Karpas-422 (cell line): Measurements from ENCODE around the gene CDC16. TPM values are rescaled to one million over a fixed set of nuclear protein-coding genes. Genes with fewer than 3 reads are reported as not detected.

Source experiments
- DNase-seq: peaks from one replicate; pipeline ENCODE4 v3.0.0-alpha.2; 2015
- H2AFZ ChIP-seq: fragments of 200-600 bp; sonication (generic); 2 replicates; pipeline ENCODE4 v1.6.1; 2014; ENCODE audit warnings: antibody characterized with exemption, low read length, mixed read lengths
- H3K27ac ChIP-seq: fragments of 200-600 bp; sonication (generic); 2 replicates; pipeline ENCODE4 v1.5.1; 2014; ENCODE audit warnings: mild to moderate bottlenecking, low read length, moderate library complexity
- H3K27me3 ChIP-seq: fragments of 200-600 bp; sonication (generic); 2 replicates; pipeline ENCODE4 v1.6.1; 2014; ENCODE audit warnings: low read length, mixed read lengths
- H3K36me3 ChIP-seq: fragments of 200-600 bp; sonication (generic); 2 replicates; pipeline ENCODE4 v1.6.1; 2014; ENCODE audit warnings: low read length, mixed read lengths; ENCODE audit not compliant: insufficient read depth
- H3K4me1 ChIP-seq: fragments of 200-600 bp; sonication (generic); 2 replicates; pipeline ENCODE4 v1.6.1; 2014; ENCODE audit warnings: mild to moderate bottlenecking, low read length, mixed read lengths
- H3K4me2 ChIP-seq: fragments of 200-600 bp; sonication (generic); 2 replicates; pipeline ENCODE4 v1.6.1; 2014; ENCODE audit warnings: low read length, low read depth, mild to moderate bottlenecking; ENCODE audit not compliant: poor library complexity, severe bottlenecking
- H3K4me3 ChIP-seq: fragments of 200-600 bp; sonication (generic); 2 replicates; pipeline ENCODE4 v1.5.1; 2014; ENCODE audit warnings: mild to moderate bottlenecking, antibody characterized with exemption, low read length, mixed read lengths
- H3K79me2 ChIP-seq: fragments of 200-600 bp; sonication (generic); 2 replicates; pipeline ENCODE4 v1.6.1; 2014; ENCODE audit warnings: mild to moderate bottlenecking, low read length, mixed read lengths
- H3K9ac ChIP-seq: fragments of 200-600 bp; sonication (generic); 2 replicates; pipeline ENCODE4 v1.6.0; 2014; ENCODE audit warnings: low read length
- H3K9me2 ChIP-seq: fragments of 200-600 bp; sonication (generic), shearing (Covaris generic); replicated peaks from 2 replicates; pipeline ENCODE4 v1.6.0; 2014; ENCODE audit warnings: mild to moderate bottlenecking, low read length, moderate library complexity; ENCODE audit not compliant: insufficient read depth
- H3K9me3 ChIP-seq: fragments of 300-700, 200-600 bp; sonication (generic); 2 replicates; pipeline ENCODE4 v1.6.1; 2014; ENCODE audit warnings: low read length, mixed read lengths
- H4K20me1 ChIP-seq: fragments of 200-600 bp; sonication (generic); 2 replicates; pipeline ENCODE4 v1.6.1; 2014; ENCODE audit warnings: mild to moderate bottlenecking, antibody characterized with exemption, low read length, low read depth; ENCODE audit not compliant: insufficient read depth
- total RNA-seq: library from RNA; depleted of rRNA; stranded (reverse); fragments of >200 nt; shearing (Covaris generic); gene quantifications from 2 replicates; pipeline ENCODE4 v1.2.3, GENCODE V29; 2014; ENCODE audit warnings: low replicate concordance

The CDC16 gene
- total RNA-seq, 1 experiment from 2014 or later: 57.1 TPM

DNA sequence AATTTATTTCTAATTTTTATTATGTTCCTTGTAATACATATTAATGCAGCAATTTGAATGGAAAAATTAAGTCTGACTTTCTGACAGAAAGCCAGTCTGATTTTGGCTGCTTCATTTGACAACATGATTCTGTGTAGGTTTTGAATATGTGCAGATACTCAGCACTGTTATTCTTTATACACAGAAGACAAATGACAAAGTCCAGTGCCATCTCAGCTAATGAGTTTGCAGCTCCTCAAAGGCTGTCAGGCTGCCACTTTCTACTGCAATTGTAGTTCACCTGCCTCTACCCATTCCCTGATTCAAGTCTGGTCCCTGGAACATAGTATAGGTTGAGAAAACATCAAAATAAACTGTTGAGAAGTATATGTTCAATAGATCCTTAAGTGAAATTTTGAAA, 76.7 kb downstream of the CDC16 start:
- Histone ChIP-seq H3K4me1 (peaks cover 44% of the 10 kb centered on the region), H3K9me3 (no peaks in the 10 kb centered on the region), H4K20me1 (peaks cover 11% of the 10 kb centered on the region; the same call in 1 of the 2 replicates), H3K4me2 (peak overlapping the region; percentile 38), H3K4me3 (no peak overlapping the region), H3K27me3 (no peaks in the 10 kb centered on the region), H3K9me2 (no peaks in the 10 kb centered on the region; the same call in 1 of the 2 replicates), H3K9ac (peak overlapping the region; percentile 26; the same call in 1 of the 2 replicates), H3K36me3 (no peaks in the 10 kb centered on the region; the same call in 1 of the 2 replicates), H3K27ac (peak overlapping the region; percentile 62), H3K79me2 (peaks cover 31% of the 10 kb centered on the region), H2AFZ (peak overlapping the region; percentile 6; the same call in 1 of the 2 replicates)
- no peak for DNase-seq

DNA sequence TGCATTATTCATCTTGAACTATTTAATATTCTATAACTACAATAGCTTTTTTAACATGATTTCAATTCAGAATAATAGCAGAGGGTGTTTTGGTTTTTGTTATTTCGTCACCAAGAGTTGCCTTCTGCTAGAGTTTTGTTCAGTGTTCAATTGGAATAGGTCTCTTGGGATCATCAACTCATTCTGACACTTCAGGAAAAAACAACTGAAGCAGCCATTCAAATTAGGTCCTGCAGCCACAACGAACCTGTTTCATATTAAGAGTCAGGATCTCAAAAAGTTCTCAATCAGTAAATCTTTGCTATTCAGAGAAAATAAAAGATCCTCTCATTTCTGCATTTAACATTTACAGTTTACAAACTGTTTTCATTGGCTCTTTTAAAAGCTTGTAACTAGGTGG, 77.2 kb downstream of the CDC16 start:
- Histone ChIP-seq H3K9ac (0 out of 2 replicates have a peak overlapping the region, but pooled peaks have one; percentile 26), H3K79me2 (peaks cover 36% of the 10 kb centered on the region), H4K20me1 (peaks cover 16% of the 10 kb centered on the region; the same call in 1 of the 2 replicates), H3K27ac (peak overlapping the region; percentile 62), H3K4me3 (no peak overlapping the region), H3K27me3 (no peaks in the 10 kb centered on the region), H3K36me3 (peaks cover 4% of the 10 kb centered on the region; the same call in 1 of the 2 replicates), H3K4me1 (peaks cover 49% of the 10 kb centered on the region), H3K4me2 (peak overlapping the region; percentile 38), H2AFZ (peak overlapping the region; percentile 6; the same call in 1 of the 2 replicates), H3K9me3 (no peaks in the 10 kb centered on the region), H3K9me2 (no peaks in the 10 kb centered on the region; the same call in 1 of the 2 replicates)
- DNase-seq: no peak

DNA sequence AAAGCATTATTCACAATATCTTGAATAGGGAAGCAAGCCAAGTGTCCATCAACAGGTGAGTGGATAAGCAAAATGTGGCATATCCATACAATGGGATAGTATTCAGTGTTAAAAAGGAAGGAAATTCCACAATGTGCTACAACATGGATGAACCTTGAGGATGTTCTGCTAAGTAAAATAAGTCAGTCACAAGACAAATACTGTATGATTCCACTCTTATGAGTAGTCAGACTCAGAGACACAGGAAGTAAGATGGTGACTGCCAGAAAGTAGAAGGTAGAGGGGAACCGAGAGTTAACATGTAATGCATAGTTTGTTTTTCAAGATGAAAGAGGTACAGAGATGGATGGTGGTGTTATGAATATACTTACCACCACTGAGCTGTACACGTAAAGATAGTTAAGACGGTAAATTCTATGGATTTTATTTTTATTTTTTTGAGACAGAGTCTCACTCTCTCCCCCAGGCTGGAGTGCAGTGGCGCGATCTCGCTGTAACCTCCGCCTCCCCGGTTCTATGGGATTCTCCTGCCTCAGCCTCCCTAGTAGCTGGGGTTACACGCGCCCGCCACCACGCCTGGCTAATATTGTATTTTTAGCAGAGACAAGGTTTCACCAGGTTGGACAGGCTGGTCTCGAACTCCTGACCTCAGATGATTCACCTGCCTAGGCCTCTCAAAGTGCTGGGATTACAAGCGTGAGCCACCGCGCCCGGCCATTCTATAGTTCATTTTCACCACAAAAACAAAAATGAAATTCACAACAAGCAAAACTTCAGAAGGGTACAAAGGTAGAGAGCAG, 78.6 kb downstream of the CDC16 start:
- Histone ChIP-seq H3K4me1 (peaks cover 61% of the 10 kb centered on the region), H3K36me3 (peaks cover 4% of the 10 kb centered on the region; the same call in 1 of the 2 replicates), H3K27me3 (no peaks in the 10 kb centered on the region), H3K4me2 (peak overlapping the region; percentile 86), H3K9ac (peak overlapping the region; percentile 96), H3K4me3 (peak overlapping the region; percentile 76), H4K20me1 (peaks cover 30% of the 10 kb centered on the region; the same call in 1 of the 2 replicates), H2AFZ (peak overlapping the region; percentile 65), H3K9me3 (no peaks in the 10 kb centered on the region), H3K79me2 (peaks cover 49% of the 10 kb centered on the region), H3K9me2 (no peaks in the 10 kb centered on the region; the same call in 1 of the 2 replicates), H3K27ac (peak overlapping the region; percentile 92)
- DNase-seq: no peak

DNA sequence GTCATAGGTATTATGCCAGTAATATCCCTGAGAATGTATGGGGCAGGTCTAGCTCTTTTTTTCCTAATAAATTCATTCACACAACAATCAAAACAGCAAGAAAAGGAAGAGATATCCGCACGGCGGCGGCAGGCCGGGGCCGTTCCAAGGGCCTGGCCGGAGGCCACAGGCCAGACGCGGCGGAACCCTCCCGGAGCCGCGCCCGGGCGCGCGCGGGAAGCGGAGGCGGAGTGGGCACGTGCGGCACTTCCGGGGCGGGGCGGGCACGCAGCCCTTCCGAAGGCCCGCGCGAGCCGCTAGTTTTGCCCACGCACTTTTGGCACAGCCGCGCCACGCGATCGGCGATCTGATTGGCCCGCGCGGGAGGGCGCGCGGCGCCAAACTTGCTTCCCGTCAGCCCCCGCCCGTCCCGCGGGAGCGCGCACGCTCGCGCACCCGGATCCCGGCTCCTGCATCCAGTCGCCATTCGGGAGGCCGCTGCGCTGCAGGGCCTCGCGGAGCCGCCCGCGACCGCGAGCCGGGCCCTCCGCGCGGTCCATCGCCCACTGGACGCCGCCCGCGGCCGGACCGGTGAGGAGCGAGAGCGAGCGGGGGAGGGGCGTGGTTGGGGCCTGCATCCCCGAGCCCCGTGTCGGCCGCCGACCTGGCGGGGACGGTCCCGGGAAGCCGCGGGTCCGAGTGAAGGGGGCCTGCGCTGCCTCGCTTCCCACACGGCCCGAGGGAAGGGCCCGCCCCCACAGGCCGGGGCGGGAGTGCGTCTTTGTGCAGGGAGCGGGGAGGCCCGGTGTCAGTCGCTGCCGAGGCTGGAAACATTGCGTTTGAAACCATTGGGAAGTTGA, 79.6 kb downstream of the CDC16 start, which contains the start of gene CHAMP1:
CHAMP1 (plus strand) TSS at position 430 of the 839 bp plus-strand sequence. CDS start 9,340 bp downstream, outside the sequence.
- H3K9me3 ChIP-seq: no peaks in the 10 kb centered on the region
- peak within 1 kb of the TSS; percentile 65 for H2AFZ ChIP-seq
- peaks cover 38% of the 10 kb centered on the region; the same call in 1 of the 2 replicates for H4K20me1 ChIP-seq
- H3K9me2 ChIP-seq: no peaks in the 10 kb centered on the region; the same call in 1 of the 2 replicates
- H3K27me3 ChIP-seq: no peaks in the 10 kb centered on the region
- H3K79me2 ChIP-seq: peaks cover 60% of the 10 kb centered on the region
- peak within 1 kb of the TSS; percentile 76 for H3K4me3 ChIP-seq
- peak within 1 kb of the TSS; percentile 96 for H3K9ac ChIP-seq
- H3K4me2 ChIP-seq: peak within 1 kb of the TSS; percentile 86
- peak within 1 kb of the TSS; percentile 92 for H3K27ac ChIP-seq
- peaks cover 10% of the 10 kb centered on the region; the same call in 1 of the 2 replicates for H3K36me3 ChIP-seq
- peak; percentile 98 for DNase-seq
- peaks cover 64% of the 10 kb centered on the region for H3K4me1 ChIP-seq

DNA sequence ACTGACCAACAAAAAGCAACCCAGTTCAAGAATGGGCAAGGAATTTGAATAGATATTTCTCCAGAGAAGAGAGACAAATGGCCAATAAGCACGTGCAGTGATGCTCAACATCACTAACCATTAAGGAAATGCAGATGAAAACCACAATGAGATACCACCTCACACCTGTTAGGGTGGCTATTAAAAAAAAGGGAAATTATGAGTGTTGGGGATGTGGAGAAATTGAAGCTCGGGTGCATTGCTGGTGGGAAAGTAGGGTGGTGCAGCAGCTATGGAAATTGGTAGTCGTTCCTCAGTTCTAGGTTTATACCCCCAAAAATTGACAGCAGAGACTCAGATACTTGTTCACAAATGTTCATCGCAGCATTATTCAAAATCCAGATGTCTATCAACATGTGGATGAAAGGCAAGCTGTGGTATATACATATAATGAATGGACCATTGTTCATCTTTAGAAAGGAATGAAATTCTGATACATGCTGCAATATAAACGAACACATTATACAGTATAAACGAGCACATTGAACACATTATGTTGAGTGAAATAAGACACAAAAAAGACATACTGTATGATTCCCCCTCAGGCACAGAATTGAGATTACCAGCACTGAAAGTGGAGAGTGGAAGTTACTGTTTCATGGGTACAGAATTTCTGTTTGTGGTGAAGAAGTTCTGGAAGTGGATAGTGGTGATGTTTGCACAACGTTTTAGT, 80.5 kb downstream of the CDC16 start:
- Histone ChIP-seq H3K4me3 (peak overlapping the region; percentile 76), H3K4me1 (peaks cover 64% of the 10 kb centered on the region), H3K27me3 (no peaks in the 10 kb centered on the region), H3K9me3 (no peaks in the 10 kb centered on the region), H3K9ac (peak overlapping the region; percentile 96), H3K79me2 (peaks cover 69% of the 10 kb centered on the region), H3K27ac (peak overlapping the region; percentile 92), H3K9me2 (no peaks in the 10 kb centered on the region; the same call in 1 of the 2 replicates), H3K36me3 (peaks cover 19% of the 10 kb centered on the region; the same call in 1 of the 2 replicates), H4K20me1 (peaks cover 48% of the 10 kb centered on the region), H3K4me2 (peak overlapping the region; percentile 86), H2AFZ (no peak overlapping the region)
- peak; percentile 77 for DNase-seq

DNA sequence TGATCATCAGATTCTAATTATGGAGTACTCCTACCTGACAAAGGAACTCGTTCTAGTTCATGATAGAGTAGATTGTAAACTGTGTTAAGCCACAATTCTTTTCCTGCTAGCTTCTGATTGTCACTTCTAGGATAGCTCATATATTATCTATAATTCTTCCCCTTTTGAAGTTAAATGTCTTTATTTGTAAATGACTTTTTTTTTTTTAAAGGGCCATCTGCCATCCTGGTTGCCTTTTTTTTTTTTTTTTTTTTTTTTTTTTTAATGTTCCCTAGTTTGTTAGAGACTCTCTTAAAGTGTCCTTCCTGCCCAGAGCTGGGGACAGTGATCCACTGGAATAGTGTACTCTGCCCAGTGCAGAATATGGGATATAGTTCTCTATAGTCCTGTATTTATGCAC, 83.9 kb downstream of the CDC16 start:
- H3K9me3 ChIP-seq: no peaks in the 10 kb centered on the region
- no peaks in the 10 kb centered on the region for H3K27me3 ChIP-seq
- H3K4me3 ChIP-seq: no peak overlapping the region
- H3K9ac ChIP-seq: no peak overlapping the region
- H3K4me1 ChIP-seq: peaks cover 37% of the 10 kb centered on the region
- no peak for DNase-seq
- peaks cover 66% of the 10 kb centered on the region for H4K20me1 ChIP-seq
- peaks cover 89% of the 10 kb centered on the region for H3K79me2 ChIP-seq
- H2AFZ ChIP-seq: no peak overlapping the region
- H3K4me2 ChIP-seq: peak overlapping the region; percentile 28
- H3K27ac ChIP-seq: no peak overlapping the region
- H3K9me2 ChIP-seq: no peaks in the 10 kb centered on the region
- H3K36me3 ChIP-seq: peaks cover 47% of the 10 kb centered on the region

DNA sequence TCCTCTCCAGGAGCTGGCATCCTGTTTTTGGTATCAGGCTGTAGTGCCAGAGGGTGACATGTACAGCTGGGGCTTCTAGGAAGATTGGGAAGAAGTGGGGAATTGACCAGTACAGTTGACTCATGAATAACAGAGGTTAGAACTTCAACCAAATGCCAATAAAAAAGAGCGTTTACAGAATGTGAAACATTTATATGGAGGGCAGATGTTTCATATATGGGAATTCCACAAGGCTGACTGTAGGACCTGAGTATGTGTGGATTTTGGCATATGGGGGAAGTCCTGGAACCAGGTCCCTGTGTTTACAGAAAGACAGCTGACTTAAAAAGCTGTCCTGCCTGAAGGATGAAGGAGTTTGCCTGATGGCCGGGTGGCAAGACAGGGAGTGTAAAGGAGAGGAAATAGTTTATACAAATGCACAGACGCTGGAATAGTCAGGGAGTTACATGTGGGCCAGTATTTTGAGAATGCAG, 84.8 kb downstream of the CDC16 start:
- peaks cover 73% of the 10 kb centered on the region for H4K20me1 ChIP-seq
- DNase-seq: no peak
- no peak overlapping the region for H3K9ac ChIP-seq
- H3K4me3 ChIP-seq: no peak overlapping the region
- H3K9me2 ChIP-seq: no peaks in the 10 kb centered on the region
- no peak overlapping the region for H3K27ac ChIP-seq
- H2AFZ ChIP-seq: no peak overlapping the region
- peaks cover 33% of the 10 kb centered on the region for H3K4me1 ChIP-seq
- no peaks in the 10 kb centered on the region for H3K9me3 ChIP-seq
- no peak overlapping the region for H3K4me2 ChIP-seq
- peaks cover 89% of the 10 kb centered on the region for H3K79me2 ChIP-seq
- H3K36me3 ChIP-seq: peaks cover 56% of the 10 kb centered on the region
- H3K27me3 ChIP-seq: no peaks in the 10 kb centered on the region
